ENCODE measurements around the gene ZBBX.
"Not testable (repeated sequence)": the region's sequence is repeated elsewhere in the genome, so short reads cannot be mapped to it uniquely, and the experiment has no call there.

ZBBX gene

GRCh38 chr3:167380004-167380689 is at the start of gene ZBBX:
Gene ZBBX (minus strand): TSS chr3:167380297. CDS start chr3:167372901, 7,396 bp downstream.
- intact Hi-C loops (cut with DNase I), result loop anchor here (1.0 to 5.0 kb wide), 2 partner anchors 302 to 502 kb away; no protein-coding TSS in a partner anchor
- peak; percentile 84 to 98 (median 92) for DNase-seq

DNA sequence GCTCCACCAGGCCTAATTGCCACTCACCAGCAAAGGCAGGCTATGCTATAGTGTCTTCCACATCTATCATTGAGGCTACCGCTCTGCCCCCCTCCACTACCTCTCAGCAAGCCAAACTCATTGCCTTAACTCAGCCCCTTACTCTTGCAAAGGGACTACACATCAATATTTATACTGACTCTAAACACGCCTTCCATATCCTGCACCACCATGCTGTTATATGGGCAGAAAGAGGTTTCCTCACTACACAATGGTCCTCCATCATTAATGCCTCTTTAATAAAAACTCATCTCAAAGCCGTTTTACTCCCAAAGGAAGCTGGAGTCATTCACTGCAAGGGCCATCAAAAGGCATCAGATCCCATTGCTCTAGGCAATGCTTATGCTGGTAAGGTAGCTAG is 46.9 kb upstream of the ZBBX start:
- DNase-seq; intact Hi-C loops (cut with DNase I): not testable (repeated sequence)

- DNase-seq; intact Hi-C loops (cut with DNase I): not testable (repeated sequence)
Observed at GRCh38 chr3:167422396-167422795, 42.3 kb upstream of the ZBBX start.

DNA sequence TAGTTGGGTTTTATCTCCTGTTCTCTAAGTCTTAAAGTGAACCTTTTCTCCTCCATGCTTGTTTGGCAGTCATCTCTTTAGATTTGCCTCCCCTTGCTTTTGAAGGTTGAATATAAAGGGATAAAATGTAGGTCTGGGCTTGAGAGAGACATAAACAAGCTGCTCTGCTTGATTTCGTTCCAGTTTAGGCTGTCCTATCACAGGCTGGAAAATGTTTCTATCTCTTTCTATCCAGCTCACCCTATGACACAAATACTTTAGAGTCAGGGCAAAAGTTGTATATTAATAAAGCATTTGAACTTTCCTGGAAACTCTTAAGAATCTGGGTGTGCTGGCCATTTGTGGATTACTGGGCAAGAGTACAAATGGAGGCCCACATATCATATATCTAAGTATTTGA is 29.5 kb upstream of the ZBBX start:
- intact Hi-C loops (cut with DNase I), result loop anchor here (5.0 to 10.0 kb wide), 2 partner anchors 333 to 625 kb away; no protein-coding TSS in a partner anchor
- no peak for DNase-seq

DNA sequence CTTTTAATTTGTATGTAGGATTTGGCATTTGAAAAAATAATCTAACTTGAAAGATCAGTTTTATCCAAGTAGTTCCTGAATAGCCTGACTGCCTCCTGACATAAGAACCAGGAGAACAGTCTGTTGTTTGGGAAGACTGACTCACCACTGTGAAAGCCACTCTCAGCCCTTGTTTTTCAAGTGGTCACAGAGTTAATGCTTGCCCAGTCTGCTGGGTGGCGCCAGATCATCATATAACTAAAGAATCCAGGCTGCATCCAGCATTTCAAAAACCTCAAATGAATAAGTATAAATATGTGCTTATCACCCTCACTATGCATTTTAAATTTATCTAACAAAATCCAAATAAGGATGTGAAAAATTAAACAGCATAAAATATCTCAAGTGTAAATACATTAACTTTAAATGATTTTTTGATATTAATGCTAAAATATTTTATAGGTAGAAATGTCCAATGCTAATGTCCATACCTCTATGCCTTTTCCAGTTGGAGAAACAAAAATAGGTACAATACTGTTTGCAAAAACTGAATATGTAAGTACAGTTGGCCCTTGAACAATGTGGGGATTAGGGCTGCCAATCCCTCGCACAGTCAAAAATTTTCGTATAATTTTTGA is 26.9 kb upstream of the ZBBX start:
- intact Hi-C loops (cut with DNase I), result loop anchor here (1.0 to 10.0 kb wide), 4 partner anchors 277 to 628 kb away; no protein-coding TSS in a partner anchor
- DNase-seq, result peak; percentile 32 to 94 (median 62)

DNA sequence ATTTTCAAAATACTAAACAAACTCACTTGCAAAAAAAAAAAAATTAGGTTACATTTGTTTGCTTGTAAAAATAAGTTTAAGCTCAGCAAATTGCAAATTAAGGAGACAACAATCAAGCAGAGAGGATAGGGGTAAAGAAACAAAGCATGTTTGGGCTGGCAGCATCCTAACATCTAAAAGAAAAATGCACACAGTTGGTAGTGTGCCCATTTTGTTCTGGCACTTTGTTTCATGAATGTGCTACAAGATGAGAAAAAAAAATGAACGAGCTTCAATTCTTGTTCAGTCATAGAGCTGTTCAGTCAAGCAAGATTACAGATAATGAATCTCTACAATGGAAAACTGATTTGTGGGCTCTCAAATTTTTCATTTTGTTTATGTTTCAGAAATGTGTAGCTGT is 17.7 kb upstream of the ZBBX start:
- intact Hi-C loops (cut with DNase I), result no loop called here
- no peak for DNase-seq

DNA sequence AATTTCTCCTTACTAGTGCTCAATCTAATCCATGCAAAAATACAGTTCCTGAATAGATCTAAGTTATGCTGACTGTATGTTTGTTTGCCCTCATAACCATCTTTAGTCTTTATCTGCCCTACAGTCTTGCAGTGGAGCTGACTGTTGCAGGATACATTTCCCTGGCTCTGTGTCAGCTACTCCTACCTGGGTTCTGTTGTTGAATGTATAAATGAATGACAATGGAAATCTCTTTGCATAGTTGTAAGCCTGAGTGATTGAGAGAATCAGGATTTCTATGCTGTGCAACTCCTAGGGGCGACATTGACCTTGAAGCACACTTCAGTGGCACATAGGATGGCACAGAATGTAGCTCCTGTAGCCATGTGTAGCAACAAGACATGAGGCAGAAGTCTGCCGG is 16.0 kb upstream of the ZBBX start:
- intact Hi-C loops (cut with DNase I), result no loop called here
- no peak for DNase-seq

DNA sequence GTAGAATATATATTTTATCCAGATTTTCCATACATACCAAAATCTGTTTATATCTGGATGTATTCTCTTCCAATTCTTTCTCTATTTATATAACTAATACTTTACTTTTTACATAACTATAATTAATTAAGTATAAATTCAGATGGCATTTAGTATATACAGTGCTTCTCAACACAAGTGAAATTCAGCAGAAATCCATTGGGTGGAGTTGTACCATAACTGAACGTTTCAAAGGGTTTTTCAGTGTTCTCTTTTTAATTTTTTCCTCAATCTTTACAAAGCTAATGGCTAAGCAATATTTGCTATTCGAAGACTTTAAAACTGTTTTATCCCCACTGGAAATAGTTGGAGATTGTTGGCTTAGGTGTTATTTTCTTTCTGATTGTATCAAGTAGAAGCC is 13.9 kb upstream of the ZBBX start:
- no peak for DNase-seq
- intact Hi-C loops (cut with DNase I), result no loop called here

GRCh38 chr3:167382155-167382554 is 2.1 kb upstream of the ZBBX start:
- intact Hi-C loops (cut with DNase I), result loop anchor here (5.0 kb wide), 1 partner anchor 300 kb away; no protein-coding TSS in a partner anchor
- DNase-seq, result no peak

GRCh38 chr3:167375478-167375877 is 4.6 kb downstream of the ZBBX start:
- intact Hi-C loops (cut with DNase I), result no loop called here
- DNase-seq, result peak in 1 of 10 donors; percentile 25

GRCh38 chr3:167372138-167372537 is 8.0 kb downstream of the ZBBX start:
- DNase-seq, result no peak
- intact Hi-C loops (cut with DNase I), result no loop called here

DNA sequence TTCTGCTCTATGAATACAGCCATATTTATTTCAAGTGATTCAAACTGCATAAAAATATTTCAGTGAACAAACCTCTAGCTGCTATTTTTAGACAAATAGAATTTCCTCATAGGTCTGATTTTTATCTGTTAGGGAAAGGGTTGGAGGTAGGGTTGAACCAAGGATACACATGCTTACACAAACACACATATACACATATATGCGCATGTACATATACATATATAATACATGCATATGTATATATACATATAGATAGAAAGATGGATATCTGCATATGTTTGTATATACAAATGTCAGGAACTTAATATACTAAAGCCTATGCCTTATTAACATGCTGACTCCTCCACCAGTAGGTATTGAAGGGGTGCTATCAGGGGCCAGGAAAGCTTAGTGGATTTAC is 18.1 kb downstream of the ZBBX start:
- DNase-seq, result no peak
- intact Hi-C loops (cut with DNase I), result no loop called here

- intact Hi-C loops (cut with DNase I), result no loop called here
Observed at GRCh38 chr3:167361306-167361705, 18.8 kb downstream of the ZBBX start.

GRCh38 chr3:167355446-167355845 is 24.7 kb downstream of the ZBBX start:
- no peak for DNase-seq
- intact Hi-C loops (cut with DNase I), result no loop called here

More at GRCh38 chr3:167361306-167361705, 18.8 kb downstream of the ZBBX start:
- DNase-seq, result no peak

GRCh38 chr3:167354751-167355150 is 25.3 kb downstream of the ZBBX start:
- DNase-seq, result no peak

DNA sequence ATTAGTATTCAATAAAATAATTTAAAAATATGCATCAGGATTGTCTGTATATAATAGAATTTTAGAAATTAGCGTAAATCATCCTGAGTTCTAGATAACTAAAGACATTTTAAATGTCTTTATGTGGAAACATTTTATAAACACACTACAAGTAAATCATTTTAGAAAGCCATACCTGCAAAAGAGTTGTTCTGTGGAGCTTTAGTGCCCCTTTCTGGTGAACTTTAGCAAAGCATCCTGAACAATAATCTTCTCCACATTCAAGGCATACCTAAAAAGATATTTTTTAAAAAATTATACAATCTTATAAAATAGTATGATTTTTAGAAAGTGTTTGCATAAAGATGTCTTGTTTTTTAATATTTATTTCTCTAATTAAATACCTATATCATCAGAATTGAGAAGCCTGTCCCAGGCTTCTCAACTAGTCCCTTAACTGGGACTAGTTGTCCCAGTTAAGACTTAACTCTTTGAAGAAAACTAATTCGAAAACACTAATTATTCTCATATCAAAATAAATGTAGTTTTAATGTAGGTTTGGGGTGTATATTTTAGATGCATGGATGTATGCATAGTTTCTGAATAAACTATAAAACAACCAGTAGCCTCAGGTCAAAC is 29.7 kb downstream of the ZBBX start:
- DNase-seq, result no peak

More at GRCh38 chr3:167354751-167355150, 25.3 kb downstream of the ZBBX start:
- intact Hi-C loops (cut with DNase I), result no loop called here

GRCh38 chr3:167346171-167346570 is 33.9 kb downstream of the ZBBX start:
- intact Hi-C loops (cut with DNase I), result loop anchor here (10.0 kb wide), 1 partner anchor 1491 kb away; no protein-coding TSS in a partner anchor
- DNase-seq, result no peak

More for the DNA sequence above, 29.7 kb downstream of the ZBBX start:
- intact Hi-C loops (cut with DNase I), result no loop called here

DNA sequence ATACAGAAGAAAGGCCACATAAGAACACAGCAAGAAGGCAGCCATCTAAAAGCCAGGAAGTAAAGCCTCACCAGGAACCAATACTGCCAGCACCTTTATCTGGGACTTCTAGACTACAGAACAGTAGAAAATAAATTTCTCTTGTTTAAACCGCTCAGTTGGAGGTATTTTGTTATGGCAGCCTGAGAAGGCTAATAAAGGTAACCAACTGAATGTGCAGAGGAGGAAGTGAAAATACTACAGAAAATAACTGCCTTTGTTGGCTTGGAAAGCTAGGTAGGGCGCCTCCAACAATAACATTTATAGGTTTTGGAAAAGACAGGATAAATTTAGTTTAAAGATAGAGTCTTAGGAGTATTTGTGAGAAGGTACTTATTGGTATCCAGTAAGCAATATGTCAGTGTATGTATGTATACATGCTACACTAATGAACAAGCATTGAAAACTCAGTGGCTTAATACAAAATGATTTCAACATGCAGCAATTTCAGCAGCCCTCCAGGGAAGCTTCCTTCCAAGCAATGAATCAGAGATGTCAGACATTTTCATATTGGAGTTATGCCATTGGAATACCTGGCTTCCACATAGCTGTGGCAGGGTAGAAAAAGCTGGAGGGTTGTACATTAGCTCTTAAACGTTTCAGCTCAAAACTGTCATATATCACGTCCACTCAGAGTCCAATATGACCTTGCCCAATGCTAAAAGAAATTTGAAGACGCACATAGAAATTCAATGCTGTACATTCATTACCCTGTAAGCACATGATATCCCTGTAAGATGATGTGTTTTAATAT is 48.9 kb downstream of the ZBBX start:
- no peak for DNase-seq
- intact Hi-C loops (cut with DNase I), result no loop called here

DNA sequence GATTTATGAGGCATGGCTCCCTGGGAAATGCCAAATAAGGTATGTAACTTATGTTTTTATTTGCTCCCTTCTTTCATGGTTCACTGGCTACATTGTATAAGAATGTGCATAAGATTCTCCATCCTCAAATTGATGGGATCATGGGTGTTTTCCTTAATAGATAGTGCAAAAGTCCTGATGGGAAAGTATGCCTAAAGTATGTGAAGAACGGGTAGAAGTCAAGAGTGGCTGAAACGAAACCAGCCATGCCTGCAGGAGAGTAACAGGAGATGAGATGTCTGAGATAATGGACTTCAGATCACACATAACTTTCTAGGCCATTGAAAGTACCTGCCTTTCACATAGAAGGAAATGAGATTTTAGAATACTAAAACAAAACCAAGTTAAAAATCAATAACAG is 56.5 kb downstream of the ZBBX start:
- intact Hi-C loops (cut with DNase I), result no loop called here
- no peak for DNase-seq

- DNase-seq, result no peak
- intact Hi-C loops (cut with DNase I), result no loop called here
Observed at GRCh38 chr3:167318996-167319615, 61.0 kb downstream of the ZBBX start.

All from posterior cingulate gyrus (tissue), 11 donors.